Activated naive CD4-positive, alpha-beta T cell treated with anti-CD3 and anti-CD28 coated beads for 36 hours (primary cell): ENCODE measurements around the gene COBLL1. TPM values are rescaled to one million over a fixed set of nuclear protein-coding genes. Genes with fewer than 3 reads are reported as not detected.

Experiments used
- CTCF ChIA-PET: fragments of 350-600 bp; sonication (Branson Sonifier 250); formaldehyde crosslinking; loops from one replicate; lab custom pipeline; 2021; ENCODE audit warnings: antibody characterized with exemption; lab: Charles Lee
- DNase-seq: peaks from one replicate; pipeline ENCODE4 v3.0.0-alpha.2; 2020
- H3K27ac Mint-ChIP-seq: one replicate; pipeline ENCODE4 v1.8.0; 2021; ENCODE audit warnings: mild to moderate bottlenecking, mixed read lengths
- H3K27me3 Mint-ChIP-seq: one replicate; pipeline ENCODE4 v1.8.0; 2021; ENCODE audit warnings: low read depth, mixed read lengths
- H3K36me3 Mint-ChIP-seq: one replicate; pipeline ENCODE4 v1.8.0; 2021; ENCODE audit warnings: low read depth, mixed read lengths
- H3K4me1 Mint-ChIP-seq: one replicate; pipeline ENCODE4 v1.8.0; 2021; ENCODE audit warnings: low read depth, mixed read lengths
- H3K4me3 Mint-ChIP-seq: one replicate; pipeline ENCODE4 v1.8.0; 2021; ENCODE audit warnings: mild to moderate bottlenecking, moderate library complexity, mixed read lengths
- H3K9me3 Mint-ChIP-seq: one replicate; pipeline ENCODE4 v1.8.0; 2021; ENCODE audit warnings: mixed read lengths
- intact Hi-C: fragments of 100-400 bp; cut with micrococcal nuclease; formaldehyde crosslinking; loops from one replicate; pipeline ENCODE4 v1.15.1; 2023
- total RNA-seq, 2 experiments: library from RNA; stranded (reverse); gene quantifications; one replicate each; pipeline ENCODE4 v1.2.3, GENCODE V29; 2021

The COBLL1 gene
- total RNA-seq, 2 experiments from 2014 or later: not detected

- Mint-ChIP-seq H3K9me3 (no peaks in the 10 kb centered on the region), H3K27me3 (peaks cover 3% of the 10 kb centered on the region), H3K36me3 (no peaks in the 10 kb centered on the region), H3K4me3 (no peak overlapping the region), H3K27ac (no peak overlapping the region), H3K4me1 (no peaks in the 10 kb centered on the region)
- CTCF ChIA-PET: no interaction called here
- intact Hi-C loops: no loop called here
- no peak for DNase-seq
Measured at GRCh38 chr2:164831180-164831579, 10.4 kb downstream of the COBLL1 start.

GRCh38 chr2:164826293-164827243 lies 15.1 kb downstream of the COBLL1 start:
- Mint-ChIP-seq H3K27me3 (no peaks in the 10 kb centered on the region), H3K9me3 (no peaks in the 10 kb centered on the region), H3K4me3 (no peak overlapping the region), H3K4me1 (no peaks in the 10 kb centered on the region), H3K36me3 (no peaks in the 10 kb centered on the region), H3K27ac (no peak overlapping the region)
- no peak for DNase-seq
- intact Hi-C loops: no loop called here
- CTCF ChIA-PET: no interaction called here

- CTCF ChIA-PET: no interaction called here
- Mint-ChIP-seq H3K4me1 (no peaks in the 10 kb centered on the region), H3K27ac (no peak overlapping the region), H3K27me3 (no peaks in the 10 kb centered on the region), H3K36me3 (no peaks in the 10 kb centered on the region), H3K9me3 (no peaks in the 10 kb centered on the region), H3K4me3 (no peak overlapping the region)
- intact Hi-C loops: no loop called here
- no peak for DNase-seq
Measured at GRCh38 chr2:164824872-164825271, 16.8 kb downstream of the COBLL1 start.

- no peak for DNase-seq
- Mint-ChIP-seq H3K36me3 (no peaks in the 10 kb centered on the region), H3K4me1 (no peaks in the 10 kb centered on the region), H3K9me3 (no peaks in the 10 kb centered on the region), H3K4me3 (no peak overlapping the region), H3K27ac (no peak overlapping the region), H3K27me3 (no peaks in the 10 kb centered on the region)
- intact Hi-C loops: no loop called here
- CTCF ChIA-PET: no interaction called here
Measured at GRCh38 chr2:164823126-164823525, 18.5 kb downstream of the COBLL1 start.

- DNase-seq: no peak
- no peaks in the 10 kb centered on the region for H3K9me3 Mint-ChIP-seq
- intact Hi-C loops: no loop called here
- CTCF ChIA-PET: no interaction called here
- no peak overlapping the region for H3K27ac Mint-ChIP-seq
- H3K27me3 Mint-ChIP-seq: no peaks in the 10 kb centered on the region
- H3K36me3 Mint-ChIP-seq: no peaks in the 10 kb centered on the region
- no peaks in the 10 kb centered on the region for H3K4me1 Mint-ChIP-seq
- H3K4me3 Mint-ChIP-seq: no peak overlapping the region
Measured at GRCh38 chr2:164821338-164821737, 20.3 kb downstream of the COBLL1 start.

- H3K4me1 Mint-ChIP-seq: no peaks in the 10 kb centered on the region
- H3K9me3 Mint-ChIP-seq: no peaks in the 10 kb centered on the region
- H3K36me3 Mint-ChIP-seq: no peaks in the 10 kb centered on the region
- intact Hi-C loops: no loop called here
- H3K27ac Mint-ChIP-seq: no peak overlapping the region
- no peak for DNase-seq
- CTCF ChIA-PET: interaction anchor here (0.6 kb wide), 1 partner anchor 168 kb away, joined by 3 read pairs; no protein-coding TSS in a partner anchor
- no peak overlapping the region for H3K4me3 Mint-ChIP-seq
- no peaks in the 10 kb centered on the region for H3K27me3 Mint-ChIP-seq
Measured at GRCh38 chr2:164818149-164819136, 23.2 kb downstream of the COBLL1 start.

- CTCF ChIA-PET: no interaction called here
- no peak for DNase-seq
- Mint-ChIP-seq H3K27me3 (no peaks in the 10 kb centered on the region), H3K4me1 (no peaks in the 10 kb centered on the region), H3K36me3 (no peaks in the 10 kb centered on the region), H3K9me3 (no peaks in the 10 kb centered on the region), H3K4me3 (no peak overlapping the region), H3K27ac (no peak overlapping the region)
- intact Hi-C loops: no loop called here
Measured at GRCh38 chr2:164816900-164817299, 24.7 kb downstream of the COBLL1 start.

- CTCF ChIA-PET: interaction anchor here (0.6 kb wide), 1 partner anchor 12 kb away, joined by 3 read pairs; no protein-coding TSS in a partner anchor
- intact Hi-C loops: no loop called here
- no peak overlapping the region for H3K4me3 Mint-ChIP-seq
- no peaks in the 10 kb centered on the region for H3K4me1 Mint-ChIP-seq
- H3K36me3 Mint-ChIP-seq: no peaks in the 10 kb centered on the region
- H3K27me3 Mint-ChIP-seq: no peaks in the 10 kb centered on the region
- no peaks in the 10 kb centered on the region for H3K9me3 Mint-ChIP-seq
- no peak for DNase-seq
- no peak overlapping the region for H3K27ac Mint-ChIP-seq
Measured at GRCh38 chr2:164816046-164816445, 25.6 kb downstream of the COBLL1 start.

GRCh38 chr2:164815071-164815793 lies 26.4 kb downstream of the COBLL1 start:
- Mint-ChIP-seq H3K27ac (no peak overlapping the region), H3K4me1 (no peaks in the 10 kb centered on the region), H3K9me3 (no peaks in the 10 kb centered on the region), H3K27me3 (no peaks in the 10 kb centered on the region), H3K36me3 (no peaks in the 10 kb centered on the region), H3K4me3 (no peak overlapping the region)
- intact Hi-C loops: no loop called here
- CTCF ChIA-PET: interaction anchor here (0.6 kb wide), 1 partner anchor 13 kb away, joined by 3 read pairs; no protein-coding TSS in a partner anchor
- no peak for DNase-seq

- Mint-ChIP-seq H3K27me3 (no peaks in the 10 kb centered on the region), H3K9me3 (no peaks in the 10 kb centered on the region), H3K36me3 (no peaks in the 10 kb centered on the region), H3K27ac (no peak overlapping the region), H3K4me1 (no peaks in the 10 kb centered on the region), H3K4me3 (no peak overlapping the region)
- DNase-seq: no peak
- intact Hi-C loops: no loop called here
- CTCF ChIA-PET: no interaction called here
Measured at GRCh38 chr2:164813535-164813934, 28.1 kb downstream of the COBLL1 start.

- no peaks in the 10 kb centered on the region for H3K36me3 Mint-ChIP-seq
- H3K4me3 Mint-ChIP-seq: no peak overlapping the region
- no peaks in the 10 kb centered on the region for H3K4me1 Mint-ChIP-seq
- no peak overlapping the region for H3K27ac Mint-ChIP-seq
- no peaks in the 10 kb centered on the region for H3K9me3 Mint-ChIP-seq
- intact Hi-C loops: no loop called here
- CTCF ChIA-PET: no interaction called here
- no peak for DNase-seq
- no peaks in the 10 kb centered on the region for H3K27me3 Mint-ChIP-seq
Measured at GRCh38 chr2:164812378-164812777, 29.2 kb downstream of the COBLL1 start.

- Mint-ChIP-seq H3K4me3 (no peak overlapping the region), H3K36me3 (no peaks in the 10 kb centered on the region), H3K9me3 (no peaks in the 10 kb centered on the region), H3K27ac (no peak overlapping the region), H3K4me1 (no peaks in the 10 kb centered on the region), H3K27me3 (no peaks in the 10 kb centered on the region)
- CTCF ChIA-PET: no interaction called here
- intact Hi-C loops: no loop called here
- DNase-seq: no peak
Measured at GRCh38 chr2:164811819-164812218, 29.8 kb downstream of the COBLL1 start.
